GM19043 (cell line): ENCODE results near the gene EIPR1.
"Not testable (repeated sequence)": the region's sequence is repeated elsewhere in the genome, so short reads cannot be mapped to it uniquely, and the experiment has no call there.

ENCODE experiments used
- ATAC-seq: cut with Tn5 transposase; IDR thresholded peaks from one replicate; pipeline ENCODE4 v1.9.1; 2021; ENCODE audit warnings: low read depth; ENCODE audit not compliant: unreplicated experiment

Gene EIPR1

GRCh38 chr2:3200420-3200939 lies 177.1 kb downstream of the EIPR1 start:
- ATAC-seq, result no peak

- no peak for ATAC-seq
Measured at GRCh38 chr2:3199627-3200345, 177.8 kb downstream of the EIPR1 start.

- not testable (repeated sequence) for ATAC-seq
Measured at GRCh38 chr2:3198671-3199192, 178.9 kb downstream of the EIPR1 start.

GRCh38 chr2:3198119-3198518 lies 179.5 kb downstream of the EIPR1 start:
- ATAC-seq, result no peak

GRCh38 chr2:3197308-3197707 lies 180.3 kb downstream of the EIPR1 start:
- ATAC-seq, result no peak

GRCh38 chr2:3196716-3197115 lies 180.9 kb downstream of the EIPR1 start:
- no peak for ATAC-seq

GRCh38 chr2:3195641-3196476 lies 181.8 kb downstream of the EIPR1 start:
- ATAC-seq, result no peak

- no peak for ATAC-seq
Measured at GRCh38 chr2:3194828-3195227, 182.8 kb downstream of the EIPR1 start.

GRCh38 chr2:3193443-3194330 lies 183.9 kb downstream of the EIPR1 start:
- no peak for ATAC-seq

- no peak for ATAC-seq
Measured at GRCh38 chr2:3192920-3193319, 184.7 kb downstream of the EIPR1 start.

- ATAC-seq, result no peak
Measured at GRCh38 chr2:3192281-3192818, 185.3 kb downstream of the EIPR1 start.

GRCh38 chr2:3189961-3190360 lies 187.7 kb downstream of the EIPR1 start:
- no peak for ATAC-seq

- ATAC-seq, result no peak
Measured at GRCh38 chr2:3189076-3189591, 188.5 kb downstream of the EIPR1 start.

GRCh38 chr2:3188405-3188946 lies 189.1 kb downstream of the EIPR1 start:
- ATAC-seq, result no peak

- no peak for ATAC-seq
Measured at GRCh38 chr2:3187467-3187866, 190.2 kb downstream of the EIPR1 start.

GRCh38 chr2:3186766-3187165 lies 190.9 kb downstream of the EIPR1 start:
- no peak for ATAC-seq

GRCh38 chr2:3185910-3186309 lies 191.7 kb downstream of the EIPR1 start:
- ATAC-seq, result no peak

- no peak for ATAC-seq
Measured at GRCh38 chr2:3185256-3185655, 192.4 kb downstream of the EIPR1 start.

GRCh38 chr2:3184167-3184566 lies 193.5 kb downstream of the EIPR1 start:
- no peak for ATAC-seq

- no peak for ATAC-seq
Measured at GRCh38 chr2:3183766-3184165, 193.9 kb downstream of the EIPR1 start.
